Measurements from ENCODE around the gene INPP5F. TPM values are rescaled to one million over a fixed set of nuclear protein-coding genes. Genes with fewer than 3 reads are reported as not detected.

The INPP5F gene
- total RNA-seq, 2 donors from 2014 or later = 12.4 to 26.3 TPM

- H3K36me3 Mint-ChIP-seq (ENCODE audit: low read depth) = peaks cover 12% of the 10 kb centered on the region
- ATAC-seq (replicated peaks) = no peak
- H3K27me3 Mint-ChIP-seq = no peaks in the 10 kb centered on the region
- H3K9me3 Mint-ChIP-seq = no peaks in the 10 kb centered on the region
- H3K27ac Mint-ChIP-seq = no peak overlapping the region
- no peak overlapping the region for H3K4me3 Mint-ChIP-seq
- H3K4me1 Mint-ChIP-seq = peaks cover 32% of the 10 kb centered on the region
Observed at GRCh38 chr10:119742947-119743648, 17.2 kb downstream of the INPP5F start.

- H3K27ac Mint-ChIP-seq = no peak overlapping the region
- H3K4me1 Mint-ChIP-seq = peaks cover 32% of the 10 kb centered on the region
- peaks cover 17% of the 10 kb centered on the region for H3K36me3 Mint-ChIP-seq (ENCODE audit: low read depth)
- no peaks in the 10 kb centered on the region for H3K9me3 Mint-ChIP-seq
- ATAC-seq (replicated peaks) = no peak
- no peak overlapping the region for H3K4me3 Mint-ChIP-seq
- no peaks in the 10 kb centered on the region for H3K27me3 Mint-ChIP-seq
Observed at GRCh38 chr10:119747940-119748339, 22.1 kb downstream of the INPP5F start.

DNA sequence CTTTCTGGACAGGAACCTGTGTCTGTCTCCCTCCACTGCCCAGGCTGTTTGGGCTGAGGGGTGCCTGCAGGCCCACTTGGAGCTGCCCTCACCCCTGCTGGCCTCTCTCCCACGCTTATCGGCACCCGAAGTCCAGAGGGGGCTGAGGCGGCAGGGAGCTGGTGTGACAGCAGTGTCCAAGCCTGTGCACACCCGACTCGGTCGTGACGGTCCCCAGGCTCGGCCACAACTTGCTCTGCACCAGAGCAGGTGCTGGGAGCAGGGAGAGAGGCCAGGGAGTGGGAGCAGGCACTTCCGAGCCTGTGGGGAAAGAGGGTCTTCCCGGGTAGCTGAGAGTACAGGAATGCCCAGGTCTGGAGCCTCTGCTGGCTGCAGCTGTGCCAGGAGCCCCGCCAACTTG is 23.0 kb downstream of the INPP5F start:
- ATAC-seq (replicated peaks) = no peak
- no peak overlapping the region for H3K27ac Mint-ChIP-seq
- H3K36me3 Mint-ChIP-seq (ENCODE audit: low read depth) = peaks cover 25% of the 10 kb centered on the region
- no peaks in the 10 kb centered on the region for H3K9me3 Mint-ChIP-seq
- H3K27me3 Mint-ChIP-seq = no peaks in the 10 kb centered on the region
- peaks cover 27% of the 10 kb centered on the region for H3K4me1 Mint-ChIP-seq
- H3K4me3 Mint-ChIP-seq = no peak overlapping the region

DNA sequence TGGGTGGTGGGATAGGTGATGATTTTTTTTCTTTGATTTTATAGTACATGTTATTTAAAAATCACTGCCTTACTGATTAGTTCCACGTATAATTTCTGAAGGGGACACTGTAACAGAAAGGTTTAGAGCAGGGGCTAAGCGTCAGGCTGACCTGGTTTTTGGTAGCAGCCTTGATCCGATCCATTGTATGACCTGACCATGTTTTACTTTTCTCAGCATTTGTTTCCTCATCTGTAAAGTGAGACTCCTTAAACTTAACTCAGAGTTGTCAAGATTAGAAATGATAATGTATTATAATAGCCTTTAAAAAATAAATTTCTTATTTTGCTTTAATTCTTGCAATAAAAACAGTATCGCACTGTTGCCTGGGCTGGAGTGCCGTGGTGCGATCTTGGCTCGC is 23.6 kb downstream of the INPP5F start:
- Mint-ChIP-seq H3K4me3 (no peak overlapping the region), H3K27me3 (no peaks in the 10 kb centered on the region), H3K27ac (no peak overlapping the region), H3K4me1 (peaks cover 23% of the 10 kb centered on the region), H3K36me3 (ENCODE audit: low read depth) (peaks cover 25% of the 10 kb centered on the region), H3K9me3 (no peaks in the 10 kb centered on the region)
- no peak for ATAC-seq (replicated peaks)

- peak; percentile 89 for ATAC-seq (replicated peaks)
- peak overlapping the region; percentile 26 for H3K4me3 Mint-ChIP-seq
- H3K27ac Mint-ChIP-seq = peak overlapping the region; percentile 39
- peaks cover 14% of the 10 kb centered on the region for H3K4me1 Mint-ChIP-seq
- peaks cover 20% of the 10 kb centered on the region for H3K36me3 Mint-ChIP-seq (ENCODE audit: low read depth)
- no peaks in the 10 kb centered on the region for H3K9me3 Mint-ChIP-seq
- H3K27me3 Mint-ChIP-seq = no peaks in the 10 kb centered on the region
Observed at GRCh38 chr10:119750391-119751230, 24.8 kb downstream of the INPP5F start.

DNA sequence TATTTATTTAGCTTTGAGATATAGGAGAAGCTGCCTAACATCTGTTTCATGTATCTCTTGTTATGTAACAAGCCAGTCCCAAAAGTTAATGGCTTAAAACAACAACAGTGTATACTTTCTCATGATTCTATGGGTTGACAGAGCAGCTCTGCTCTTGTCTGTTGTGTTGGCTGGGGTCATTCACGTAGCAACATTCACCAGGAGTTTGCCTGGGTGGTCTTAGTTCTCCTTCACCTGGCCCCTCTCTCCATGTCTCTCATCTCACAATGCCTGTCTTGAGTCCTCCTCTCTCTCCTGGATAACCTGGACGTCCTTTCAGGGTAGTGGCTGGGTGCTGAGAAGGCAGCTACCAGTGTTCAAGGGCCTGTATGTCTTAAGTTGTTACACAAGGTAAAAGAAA is 27.5 kb downstream of the INPP5F start:
- H3K27ac Mint-ChIP-seq = no peak overlapping the region
- no peaks in the 10 kb centered on the region for H3K9me3 Mint-ChIP-seq
- no peak for ATAC-seq (replicated peaks)
- peaks cover 13% of the 10 kb centered on the region for H3K36me3 Mint-ChIP-seq (ENCODE audit: low read depth)
- no peak overlapping the region for H3K4me3 Mint-ChIP-seq
- H3K4me1 Mint-ChIP-seq = peaks cover 7% of the 10 kb centered on the region
- H3K27me3 Mint-ChIP-seq = no peaks in the 10 kb centered on the region

GRCh38 chr10:119754085-119754484 is 28.2 kb downstream of the INPP5F start:
- Mint-ChIP-seq H3K4me1 (peaks cover 7% of the 10 kb centered on the region), H3K4me3 (no peak overlapping the region), H3K27me3 (no peaks in the 10 kb centered on the region), H3K36me3 (ENCODE audit: low read depth) (peaks cover 13% of the 10 kb centered on the region), H3K9me3 (no peaks in the 10 kb centered on the region), H3K27ac (no peak overlapping the region)
- ATAC-seq (replicated peaks) = no peak

DNA sequence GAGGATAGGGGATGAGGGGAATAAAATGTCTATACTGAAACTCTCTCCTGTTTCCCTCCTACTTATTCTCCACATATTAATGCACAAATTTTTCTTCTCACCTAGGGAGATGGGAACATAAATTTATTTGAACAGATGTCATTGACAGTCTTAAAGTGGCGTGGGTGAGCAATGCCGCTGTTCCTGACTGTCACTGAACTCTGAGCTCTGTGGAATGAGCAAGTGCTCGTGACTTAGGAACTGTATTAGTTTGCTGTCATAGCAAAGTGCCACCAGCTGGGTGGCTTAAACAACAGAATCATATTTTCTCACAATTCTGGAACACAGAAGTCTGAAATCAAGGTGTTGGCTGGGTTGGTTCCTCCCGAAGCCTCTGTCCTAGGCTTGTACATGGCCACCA is 29.1 kb downstream of the INPP5F start:
- H3K36me3 Mint-ChIP-seq (ENCODE audit: low read depth) = peaks cover 17% of the 10 kb centered on the region
- H3K4me3 Mint-ChIP-seq = no peak overlapping the region
- peaks cover 7% of the 10 kb centered on the region for H3K4me1 Mint-ChIP-seq
- no peaks in the 10 kb centered on the region for H3K9me3 Mint-ChIP-seq
- no peaks in the 10 kb centered on the region for H3K27me3 Mint-ChIP-seq
- no peak for ATAC-seq (replicated peaks)
- no peak overlapping the region for H3K27ac Mint-ChIP-seq

- Mint-ChIP-seq H3K27me3 (no peaks in the 10 kb centered on the region), H3K4me3 (no peak overlapping the region), H3K27ac (no peak overlapping the region), H3K36me3 (ENCODE audit: low read depth) (peaks cover 18% of the 10 kb centered on the region), H3K9me3 (no peaks in the 10 kb centered on the region), H3K4me1 (peaks cover 3% of the 10 kb centered on the region)
- no peak for ATAC-seq (replicated peaks)
Observed at GRCh38 chr10:119755446-119755845, 29.6 kb downstream of the INPP5F start.

- H3K36me3 Mint-ChIP-seq (ENCODE audit: low read depth) = peaks cover 7% of the 10 kb centered on the region
- no peak for ATAC-seq (replicated peaks)
- H3K4me1 Mint-ChIP-seq = peaks cover 6% of the 10 kb centered on the region
- no peak overlapping the region for H3K27ac Mint-ChIP-seq
- no peaks in the 10 kb centered on the region for H3K27me3 Mint-ChIP-seq
- no peak overlapping the region for H3K4me3 Mint-ChIP-seq
- no peaks in the 10 kb centered on the region for H3K9me3 Mint-ChIP-seq
Observed at GRCh38 chr10:119758448-119759195, 32.8 kb downstream of the INPP5F start.

- Mint-ChIP-seq H3K36me3 (ENCODE audit: low read depth) (peaks cover 6% of the 10 kb centered on the region), H3K9me3 (no peaks in the 10 kb centered on the region), H3K27me3 (no peaks in the 10 kb centered on the region), H3K4me3 (no peak overlapping the region), H3K4me1 (peaks cover 6% of the 10 kb centered on the region), H3K27ac (no peak overlapping the region)
- ATAC-seq (replicated peaks) = no peak
Observed at GRCh38 chr10:119759832-119760231, 34.0 kb downstream of the INPP5F start.

DNA sequence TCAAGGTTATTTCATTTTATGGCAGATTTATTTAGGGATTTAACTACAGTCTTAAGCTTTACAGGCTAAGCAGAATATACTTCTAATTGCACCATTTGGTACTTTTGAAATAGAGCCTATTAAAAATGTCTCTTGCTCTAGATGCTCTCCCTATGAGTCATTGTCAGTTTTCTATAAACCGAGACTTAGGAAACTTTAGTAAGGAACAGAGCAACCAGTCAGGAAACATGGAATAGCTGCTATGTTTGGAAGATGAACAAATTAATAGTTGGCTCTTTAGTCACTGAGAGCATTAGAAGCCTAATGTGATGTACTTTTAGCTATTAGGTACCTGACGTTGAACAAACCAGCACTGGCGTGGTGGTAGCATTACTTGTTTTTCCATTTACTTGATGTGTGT is 35.3 kb downstream of the INPP5F start:
- H3K27me3 Mint-ChIP-seq = no peaks in the 10 kb centered on the region
- peaks cover 8% of the 10 kb centered on the region for H3K36me3 Mint-ChIP-seq (ENCODE audit: low read depth)
- no peak for ATAC-seq (replicated peaks)
- no peak overlapping the region for H3K4me3 Mint-ChIP-seq
- H3K27ac Mint-ChIP-seq = no peak overlapping the region
- peaks cover 6% of the 10 kb centered on the region for H3K4me1 Mint-ChIP-seq
- no peaks in the 10 kb centered on the region for H3K9me3 Mint-ChIP-seq

DNA sequence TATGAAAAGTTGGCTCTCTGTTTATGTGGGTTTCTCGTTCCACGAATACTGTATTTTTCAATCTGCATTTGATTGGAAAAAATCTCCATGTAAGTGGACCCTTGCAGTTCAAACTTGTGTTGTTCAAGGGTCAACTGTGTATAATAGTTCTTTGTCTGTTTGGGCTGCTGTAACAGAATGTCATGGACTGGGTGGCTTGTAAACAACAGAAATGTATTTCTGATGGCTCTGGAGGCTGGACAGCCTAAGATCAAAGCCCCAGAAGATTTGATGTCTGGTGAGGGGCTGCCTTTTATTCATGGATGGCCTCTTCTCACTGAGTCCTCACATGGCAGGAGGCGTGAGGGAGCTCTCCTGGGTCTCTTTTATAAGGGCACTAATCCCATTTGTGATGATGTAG is 36.2 kb downstream of the INPP5F start:
- Mint-ChIP-seq H3K4me3 (no peak overlapping the region), H3K36me3 (ENCODE audit: low read depth) (peaks cover 11% of the 10 kb centered on the region), H3K27me3 (no peaks in the 10 kb centered on the region), H3K4me1 (peaks cover 6% of the 10 kb centered on the region), H3K9me3 (no peaks in the 10 kb centered on the region), H3K27ac (no peak overlapping the region)
- no peak for ATAC-seq (replicated peaks)

GRCh38 chr10:119762805-119763798 is 37.3 kb downstream of the INPP5F start:
- no peaks in the 10 kb centered on the region for H3K27me3 Mint-ChIP-seq
- ATAC-seq (replicated peaks) = peak; percentile 76
- H3K4me3 Mint-ChIP-seq = no peak overlapping the region
- no peaks in the 10 kb centered on the region for H3K9me3 Mint-ChIP-seq
- peaks cover 11% of the 10 kb centered on the region for H3K36me3 Mint-ChIP-seq (ENCODE audit: low read depth)
- H3K27ac Mint-ChIP-seq = no peak overlapping the region
- peaks cover 6% of the 10 kb centered on the region for H3K4me1 Mint-ChIP-seq

Data from activated T-helper 17 cell treated with anti-CD3 and anti-CD28 coated beads, Interleukin-2, amount 50 U/mL, for 72 hours (primary cell).